GM06990 (cell line): ENCODE results near the gene FILIP1.
A peak's percentile ranks its signal among the peaks of the same experiment; 100 is the strongest.

Source experiments
- DNase-seq: peaks from one replicate; pipeline ENCODE4 v3.0.0-alpha.2; 2011; ENCODE audit not compliant: insufficient read length; ENCODE audit errors: extremely low read depth
- H3K27me3 ChIP-seq: replicated peaks from 2 replicates; pipeline ENCODE4 v1.6.0; 2011; ENCODE audit warnings: low read length; ENCODE audit not compliant: control insufficient read depth, insufficient read depth
- H3K36me3 ChIP-seq: 2 replicates; pipeline ENCODE4 v1.5.1; 2011; ENCODE audit warnings: low read length; ENCODE audit not compliant: control insufficient read depth, insufficient read depth
- H3K4me3 ChIP-seq: replicated peaks from 2 replicates; pipeline ENCODE4 v1.5.1; 2011; ENCODE audit warnings: low read depth, mild to moderate bottlenecking, control low read depth, low read length
- CTCF ChIP-seq: IDR thresholded peaks from 2 replicates; pipeline ENCODE4 v1.5.1; 2011; ENCODE audit warnings: low read length, control low read depth, mild to moderate bottlenecking, inconsistent platforms; ENCODE audit not compliant: insufficient read depth, poor library complexity, severe bottlenecking

Gene FILIP1

GRCh38 chr6:75349262-75349984 lies 144.2 kb downstream of the FILIP1 start:
- Histone ChIP-seq H3K4me3 (peak overlapping the region; percentile 22), H3K36me3 (no peaks in the 10 kb centered on the region), H3K27me3 (no peaks in the 10 kb centered on the region)
- peak; percentile 20 for DNase-seq
- TF ChIP-seq CTCF: peak; percentile 24

- no peak for DNase-seq
- Histone ChIP-seq H3K4me3 (no peak overlapping the region), H3K36me3 (no peaks in the 10 kb centered on the region), H3K27me3 (no peaks in the 10 kb centered on the region)
- no peak for TF ChIP-seq CTCF
Observed at GRCh38 chr6:75348882-75349261, 144.7 kb downstream of the FILIP1 start.

GRCh38 chr6:75347898-75348610 lies 145.5 kb downstream of the FILIP1 start:
- TF ChIP-seq CTCF: no peak
- no peaks in the 10 kb centered on the region for H3K27me3 ChIP-seq
- H3K36me3 ChIP-seq: no peaks in the 10 kb centered on the region
- DNase-seq: no peak
- H3K4me3 ChIP-seq: no peak overlapping the region

- no peak for DNase-seq
- Histone ChIP-seq H3K4me3 (no peak overlapping the region), H3K27me3 (no peaks in the 10 kb centered on the region; the same call in 1 of the 2 replicates), H3K36me3 (no peaks in the 10 kb centered on the region)
- no peak for TF ChIP-seq CTCF
Observed at GRCh38 chr6:75345413-75345812, 148.2 kb downstream of the FILIP1 start.

GRCh38 chr6:75344455-75344854 lies 149.1 kb downstream of the FILIP1 start:
- no peaks in the 10 kb centered on the region for H3K36me3 ChIP-seq
- DNase-seq: no peak
- H3K4me3 ChIP-seq: no peak overlapping the region
- no peak for TF ChIP-seq CTCF
- H3K27me3 ChIP-seq: no peaks in the 10 kb centered on the region; the same call in 1 of the 2 replicates
